Measurements from ENCODE around the gene WDFY2. TPM values are rescaled to one million over a fixed set of nuclear protein-coding genes. Genes with fewer than 3 reads are reported as not detected.

WDFY2 gene
- total RNA-seq, 3 donors from 2014 or later = 3.4 to 9.6 (median 6.6) TPM

DNA sequence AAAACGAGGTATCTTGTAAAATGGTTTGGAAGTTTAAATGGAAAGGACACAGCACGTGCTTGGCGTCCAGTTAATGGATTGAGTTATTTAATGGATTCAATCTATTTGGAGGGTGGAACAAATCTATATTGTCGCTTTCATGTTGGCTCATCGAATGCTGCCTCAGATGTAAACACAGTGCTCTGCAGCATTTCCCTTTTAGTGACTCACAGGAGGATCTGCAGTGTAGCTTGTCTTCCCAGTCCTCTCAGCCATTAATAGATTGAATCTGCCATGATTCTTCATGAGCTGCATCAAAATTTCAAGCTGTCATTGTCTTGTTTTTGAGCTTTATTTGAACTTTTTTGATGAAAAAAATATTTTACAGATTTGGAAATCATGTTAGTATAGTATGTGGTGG lies 175.0 kb downstream of the WDFY2 start:
- intact Hi-C loops (cut with DNase I, micrococcal nuclease) = no loop called here

DNA sequence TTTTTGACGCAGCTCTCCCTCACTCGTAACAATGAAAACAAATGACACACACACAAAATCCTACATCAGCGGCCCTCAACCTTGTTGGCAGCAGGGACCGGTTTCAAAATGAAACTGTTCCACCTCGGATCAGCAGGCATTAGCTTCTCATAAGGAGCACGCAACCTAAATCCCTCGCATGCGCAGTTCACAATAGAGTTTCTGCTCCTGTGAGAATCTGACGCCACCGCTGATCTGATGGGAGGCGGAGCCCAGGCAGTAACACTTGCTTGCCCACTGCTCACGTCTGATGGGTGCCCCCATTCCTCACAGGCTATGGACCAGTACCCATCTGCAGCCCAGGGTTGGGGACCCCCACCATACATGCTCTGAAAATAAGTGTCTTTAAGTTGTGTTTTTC lies 176.3 kb downstream of the WDFY2 start:
- Histone ChIP-seq H3K4me1 (ENCODE audit: low read depth) (peaks cover 11% of the 10 kb centered on the region), H3K36me3 (ENCODE audit: low read depth) (no peaks in the 10 kb centered on the region), H3K4me3 (no peak overlapping the region), H3K9me3 (no peaks in the 10 kb centered on the region)
- DNase-seq (no peak), ATAC-seq (no peak)
- intact Hi-C loops (cut with DNase I, micrococcal nuclease) = no loop called here
- TF ChIP-seq, protein P1, sequence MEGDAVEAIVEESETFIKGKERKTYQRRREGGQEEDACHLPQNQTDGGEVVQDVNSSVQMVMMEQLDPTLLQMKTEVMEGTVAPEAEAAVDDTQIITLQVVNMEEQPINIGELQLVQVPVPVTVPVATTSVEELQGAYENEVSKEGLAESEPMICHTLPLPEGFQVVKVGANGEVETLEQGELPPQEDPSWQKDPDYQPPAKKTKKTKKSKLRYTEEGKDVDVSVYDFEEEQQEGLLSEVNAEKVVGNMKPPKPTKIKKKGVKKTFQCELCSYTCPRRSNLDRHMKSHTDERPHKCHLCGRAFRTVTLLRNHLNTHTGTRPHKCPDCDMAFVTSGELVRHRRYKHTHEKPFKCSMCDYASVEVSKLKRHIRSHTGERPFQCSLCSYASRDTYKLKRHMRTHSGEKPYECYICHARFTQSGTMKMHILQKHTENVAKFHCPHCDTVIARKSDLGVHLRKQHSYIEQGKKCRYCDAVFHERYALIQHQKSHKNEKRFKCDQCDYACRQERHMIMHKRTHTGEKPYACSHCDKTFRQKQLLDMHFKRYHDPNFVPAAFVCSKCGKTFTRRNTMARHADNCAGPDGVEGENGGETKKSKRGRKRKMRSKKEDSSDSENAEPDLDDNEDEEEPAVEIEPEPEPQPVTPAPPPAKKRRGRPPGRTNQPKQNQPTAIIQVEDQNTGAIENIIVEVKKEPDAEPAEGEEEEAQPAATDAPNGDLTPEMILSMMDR (IDR thresholded peaks at IDR 0.05) = no peak

More for the DNA sequence above, 175.0 kb downstream of the WDFY2 start:
- Histone ChIP-seq H3K4me3 (no peak overlapping the region), H3K36me3 (ENCODE audit: low read depth) (no peaks in the 10 kb centered on the region), H3K4me1 (ENCODE audit: low read depth) (peaks cover 3% of the 10 kb centered on the region), H3K9me3 (no peaks in the 10 kb centered on the region)
- no peak for DNase-seq
- no peak for ATAC-seq
- TF ChIP-seq, protein P1 (IDR thresholded peaks at IDR 0.05) = no peak

DNA sequence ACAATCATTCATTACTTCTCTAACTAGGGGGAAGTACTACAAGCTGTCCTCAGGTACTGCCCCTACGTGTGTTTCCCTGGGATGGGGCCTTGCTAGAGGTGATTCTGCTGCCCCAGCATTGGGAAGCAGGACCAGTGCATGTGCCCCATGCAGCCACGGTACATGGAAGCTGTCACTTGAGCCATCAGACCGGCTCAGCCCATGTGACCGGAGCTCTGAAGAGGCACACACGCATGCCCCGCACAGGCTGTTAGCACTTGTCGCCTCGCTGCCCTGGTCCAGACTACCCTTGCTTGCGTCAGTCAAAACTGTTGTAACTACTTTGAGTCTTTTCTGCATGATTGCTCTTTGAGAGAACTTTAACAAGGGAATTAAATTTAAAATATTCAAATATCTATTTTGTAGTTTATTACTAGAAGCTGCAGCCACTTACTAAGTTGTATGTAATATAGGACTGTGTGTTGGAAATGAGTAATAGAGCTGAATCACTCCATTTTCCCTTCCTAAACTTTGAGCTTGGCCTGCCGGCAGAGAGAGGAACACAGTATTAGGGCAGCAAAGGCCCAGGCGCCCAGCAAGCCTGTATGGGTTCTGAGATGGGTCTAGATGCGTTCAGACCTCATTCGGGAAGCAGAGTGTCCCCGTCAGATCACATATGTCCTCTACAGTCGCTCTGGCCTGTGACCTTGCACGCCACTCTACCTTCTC lies 177.5 kb downstream of the WDFY2 start:
- Histone ChIP-seq H3K9me3 (no peaks in the 10 kb centered on the region), H3K36me3 (ENCODE audit: low read depth) (no peaks in the 10 kb centered on the region), H3K4me1 (ENCODE audit: low read depth) (peaks cover 11% of the 10 kb centered on the region), H3K4me3 (no peak overlapping the region)
- no peak for ATAC-seq
- intact Hi-C loops (cut with DNase I, micrococcal nuclease) = no loop called here
- no peak for DNase-seq
- TF ChIP-seq, protein P1 (IDR thresholded peaks at IDR 0.05) = no peak

DNA sequence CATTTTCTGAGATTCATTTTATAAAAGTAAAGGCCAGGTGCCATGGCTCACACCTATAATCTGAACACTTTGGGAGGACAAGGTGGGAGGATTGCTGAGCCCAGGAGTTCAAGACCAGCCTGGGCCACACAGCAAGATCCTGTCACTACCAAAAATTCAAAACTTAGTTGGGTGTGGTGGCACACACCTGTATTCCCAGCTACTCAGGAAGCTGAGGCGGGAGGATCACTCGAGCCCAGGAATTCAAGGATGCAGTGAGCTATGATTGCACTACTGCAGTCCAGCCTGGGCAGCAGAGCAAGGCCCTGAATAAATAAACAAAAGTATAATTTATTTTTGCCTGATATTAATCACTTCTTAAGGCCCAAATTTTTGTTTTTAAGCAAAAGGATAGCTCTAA lies 179.2 kb downstream of the WDFY2 start:
- peaks cover 11% of the 10 kb centered on the region for H3K4me1 ChIP-seq (ENCODE audit: low read depth)
- H3K4me3 ChIP-seq = no peak overlapping the region
- intact Hi-C loops (cut with DNase I, micrococcal nuclease) = no loop called here
- ATAC-seq (no peak), DNase-seq (no peak)
- H3K36me3 ChIP-seq (ENCODE audit: low read depth) = no peaks in the 10 kb centered on the region
- TF ChIP-seq, protein P1 (IDR thresholded peaks at IDR 0.05) = no peak
- H3K9me3 ChIP-seq = no peaks in the 10 kb centered on the region

DNA sequence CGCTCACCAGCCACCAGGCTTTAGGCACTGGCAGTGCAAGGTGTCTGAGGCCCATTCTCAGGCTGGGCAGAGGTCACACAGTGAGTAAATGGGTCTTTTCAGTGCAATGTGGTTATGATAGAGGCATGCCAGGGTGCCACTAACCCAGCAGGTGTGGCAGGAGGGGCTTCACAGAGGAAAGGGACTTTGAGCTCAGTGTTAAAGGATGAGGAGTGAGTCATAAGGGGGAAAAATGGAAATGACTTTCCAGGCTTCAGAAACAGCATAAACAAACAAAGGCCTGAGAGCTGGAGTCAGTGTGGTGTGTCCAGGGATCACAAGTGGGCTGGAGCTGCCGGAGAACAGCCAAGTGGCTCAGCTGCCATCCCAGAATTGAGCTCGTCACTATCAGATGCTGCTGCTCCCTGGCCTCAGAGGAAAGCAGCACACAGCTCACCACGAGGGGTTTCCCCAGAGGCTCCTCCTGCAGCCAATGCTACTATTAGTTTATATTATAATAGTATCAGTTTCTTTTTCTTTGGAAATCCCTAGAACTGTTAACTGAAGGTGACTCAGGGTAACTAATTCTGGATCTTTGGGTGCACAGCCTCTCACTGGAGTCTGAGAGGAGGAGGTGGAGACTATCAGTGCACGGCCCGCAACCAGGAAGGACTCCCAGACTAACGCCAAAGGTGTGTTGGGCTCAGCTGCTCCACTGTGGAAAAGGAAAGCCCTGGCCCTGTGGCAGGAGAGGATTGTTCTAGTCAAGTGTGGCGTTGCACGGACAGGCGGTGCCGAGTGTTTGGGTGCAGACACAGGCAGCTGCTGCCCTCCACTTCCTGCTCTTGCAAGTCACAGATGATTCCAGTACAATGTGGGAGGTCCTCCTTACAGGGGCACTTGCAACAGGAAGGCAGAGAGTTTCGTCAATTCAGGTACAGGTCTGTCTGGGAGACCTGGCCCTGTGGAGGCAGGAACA lies 180.2 kb downstream of the WDFY2 start:
- intact Hi-C loops (cut with DNase I, micrococcal nuclease) = no loop called here
- no peak overlapping the region for H3K4me3 ChIP-seq
- peaks cover 11% of the 10 kb centered on the region for H3K4me1 ChIP-seq (ENCODE audit: low read depth)
- no peaks in the 10 kb centered on the region for H3K9me3 ChIP-seq
- TF ChIP-seq, protein P1 (IDR thresholded peaks at IDR 0.05) = no peak
- no peaks in the 10 kb centered on the region for H3K36me3 ChIP-seq (ENCODE audit: low read depth)
- DNase-seq (peak; percentile 54 to 68 (median 60)), ATAC-seq (peak; percentile 78)
